H1 (cell line): ENCODE data around the gene GPC2. TPM values are rescaled to one million over a fixed set of nuclear protein-coding genes. Genes with fewer than 3 reads are reported as not detected.
A peak's percentile ranks its signal among the peaks of the same experiment; 100 is the strongest.

Experiments used
- CTCF ChIA-PET: fragments of 300-600 bp; sonication (Branson Sonifier 250); formaldehyde crosslinking; loops from one replicate; lab custom pipeline; 2021; ENCODE audit not compliant: partially characterized antibody; lab: Charles Lee
- POLR2A ChIA-PET: fragments of 300-600 bp; sonication (Branson Sonifier 250); formaldehyde crosslinking; loops from one replicate; lab custom pipeline; 2021; ENCODE audit warnings: inconsistent platforms; ENCODE audit not compliant: partially characterized antibody; lab: Charles Lee
- DNase-seq, 2 experiments: peaks; one replicate each; pipeline versions ENCODE4 v3.0.0 to v3.0.0-alpha.2; 2010 to 2022; ENCODE audit warnings: low spot score in 2 of 2, low read depth in 1 of 2, mixed read lengths in 1 of 2
- FAIRE-seq: peaks from 2 replicates; lab custom pipeline; 2011; peaks lifted over from hg19 to GRCh38; lab: Jason Lieb, UNC
- H2AFZ ChIP-seq: 2 replicates; pipeline ENCODE4 v1.8.1; 2012; ENCODE audit warnings: low read length, inconsistent platforms
- H2AK5ac ChIP-seq: 2 replicates; pipeline ENCODE4 v1.6.1; 2013; ENCODE audit warnings: low read depth, low read length
- H2BK120ac ChIP-seq: replicated peaks from 2 replicates; pipeline ENCODE3; 2013; ENCODE audit warnings: low read depth, low read length, inconsistent platforms
- H2BK12ac ChIP-seq: 2 replicates; pipeline ENCODE4 v1.6.1; 2013; ENCODE audit warnings: low read depth, low read length
- H2BK15ac ChIP-seq: 2 replicates; pipeline ENCODE4 v1.6.1; 2013; ENCODE audit warnings: low read length
- H2BK20ac ChIP-seq: 2 replicates; pipeline ENCODE4 v1.6.1; 2013; ENCODE audit warnings: low read length
- H2BK5ac ChIP-seq: 2 replicates; pipeline ENCODE4 v1.6.1; 2013; ENCODE audit warnings: low read depth, low read length
- H3K14ac ChIP-seq: 2 replicates; pipeline ENCODE4 v1.6.1; 2013; ENCODE audit warnings: inconsistent platforms; ENCODE audit not compliant: insufficient read length
- H3K18ac ChIP-seq: 2 replicates; pipeline ENCODE4 v1.6.1; 2013; ENCODE audit warnings: low read length; ENCODE audit errors: extremely low read depth
- H3K23ac ChIP-seq: 2 replicates; pipeline ENCODE4 v1.6.1; 2013; ENCODE audit warnings: inconsistent platforms; ENCODE audit not compliant: insufficient read length
- H3K23me2 ChIP-seq: 2 replicates; pipeline ENCODE4 v1.6.1; 2013; ENCODE audit warnings: low read depth, low read length
- H3K27ac ChIP-seq: 2 replicates; pipeline ENCODE4 v1.6.1; 2011; ENCODE audit warnings: low read depth, low read length, inconsistent platforms
- H3K27me3 ChIP-seq, 4 experiments: replicated peaks in 1 of 4; 1 replicate in 1 of 4; 2 replicates in 3 of 4; pipeline versions ENCODE4 v1.6.1 to v1.8.1; 2011 to 2013; ENCODE audit warnings: low read length in 3 of 4, mild to moderate bottlenecking in 3 of 4, inconsistent platforms in 2 of 4, mixed read lengths in 2 of 4, moderate library complexity in 1 of 4; ENCODE audit not compliant: control insufficient read depth in 3 of 4, insufficient read depth in 3 of 4; ENCODE audit errors: extremely low read depth in 1 of 4
- H3K36me3 ChIP-seq, 4 experiments: 2 replicates each; pipeline versions ENCODE4 v1.6.1 to v1.8.1; 2011 to 2013; ENCODE audit warnings: mild to moderate bottlenecking in 4 of 4, low read length in 3 of 4, moderate library complexity in 2 of 4, control low read depth in 1 of 4, inconsistent platforms in 1 of 4; ENCODE audit not compliant: insufficient read depth in 4 of 4, control insufficient read depth in 2 of 4
- H3K4ac ChIP-seq: replicated peaks from 2 replicates; pipeline ENCODE3; 2013; ENCODE audit warnings: low read length, low read depth, mixed read lengths, inconsistent platforms; ENCODE audit not compliant: insufficient read length
- H3K4me1 ChIP-seq, 4 experiments: replicated peaks in 1 of 4; 1 replicate in 1 of 4; 2 replicates in 3 of 4; pipeline versions ENCODE4 v1.6.1 to v1.8.1; 2011 to 2013; ENCODE audit warnings: low read length in 3 of 4, inconsistent platforms in 2 of 4, mixed read lengths in 1 of 4; ENCODE audit not compliant: insufficient read depth in 4 of 4, control insufficient read depth in 3 of 4
- H3K4me2 ChIP-seq, 2 experiments: 2 replicates each; pipeline versions ENCODE4 v1.6.1 to v1.8.1; 2011 to 2013; ENCODE audit warnings: low read depth in 2 of 2, low read length in 2 of 2, control low read depth in 1 of 2, inconsistent platforms in 1 of 2, mild to moderate bottlenecking in 1 of 2; ENCODE audit not compliant: insufficient read depth in 1 of 2
- H3K4me3 ChIP-seq, 4 experiments: fragments of 200-600, 300-600 bp in 1 of 4; sonication (generic), shearing (Covaris generic), sonication (Bioruptor Twin) in 1 of 4; 2 replicates each; pipeline versions ENCODE4 v1.5.1 to v1.8.1; 2011 to 2016; ENCODE audit warnings: low read length in 4 of 4, low read depth in 3 of 4, control low read depth in 2 of 4, inconsistent platforms in 2 of 4, mild to moderate bottlenecking in 2 of 4, mixed read lengths in 1 of 4, moderate library complexity in 1 of 4; ENCODE audit not compliant: insufficient read depth in 2 of 4; ENCODE audit errors: extremely low read depth in 1 of 4
- H3K56ac ChIP-seq: replicated peaks from 2 replicates; pipeline ENCODE3; 2013; ENCODE audit warnings: low read depth, mild to moderate bottlenecking, mixed read lengths, low read length, inconsistent platforms; ENCODE audit not compliant: insufficient read length
- H3K79me1 ChIP-seq: 2 replicates; pipeline ENCODE4 v1.6.1; 2013; ENCODE audit warnings: low read depth, low read length, control low read depth
- H3K79me2 ChIP-seq, 2 experiments: 2 replicates each; pipeline versions ENCODE4 v1.6.1 to v1.8.1; 2012 to 2013; ENCODE audit warnings: low read length in 2 of 2, mild to moderate bottlenecking in 2 of 2, inconsistent platforms in 1 of 2; ENCODE audit not compliant: insufficient read depth in 2 of 2, control insufficient read depth in 1 of 2
- H3K9ac ChIP-seq, 4 experiments: replicated peaks in 1 of 4; 1 replicate in 1 of 4; 2 replicates in 3 of 4; pipeline versions ENCODE4 v1.6.1 to v1.8.1; 2011 to 2013; ENCODE audit warnings: low read depth in 3 of 4, low read length in 3 of 4, control low read depth in 2 of 4, mild to moderate bottlenecking in 2 of 4, moderate library complexity in 2 of 4, inconsistent platforms in 1 of 4; ENCODE audit errors: extremely low read depth in 1 of 4
- H3K9me3 ChIP-seq, 2 experiments: 2 replicates each; pipeline versions ENCODE4 v1.6.1 to v1.8.1; 2012 to 2013; ENCODE audit warnings: mild to moderate bottlenecking in 2 of 2, moderate library complexity in 2 of 2, control low read depth in 1 of 2, inconsistent platforms in 1 of 2, low read depth in 1 of 2, low read length in 1 of 2, mixed read lengths in 1 of 2; ENCODE audit not compliant: insufficient read depth in 2 of 2
- H4K20me1 ChIP-seq, 2 experiments: replicated peaks in 1 of 2; 2 replicates each; pipeline versions ENCODE3 to v1.8.1; 2011 to 2013; ENCODE audit warnings: inconsistent platforms in 2 of 2, low read length in 2 of 2, mild to moderate bottlenecking in 1 of 2; ENCODE audit not compliant: insufficient read depth in 2 of 2, control insufficient read depth in 1 of 2
- H4K5ac ChIP-seq: 2 replicates; pipeline ENCODE4 v1.6.1; 2013; ENCODE audit warnings: low read length, low read depth, mixed read lengths, inconsistent platforms; ENCODE audit not compliant: insufficient read length
- H4K8ac ChIP-seq: 2 replicates; pipeline ENCODE4 v1.8.0; 2013; ENCODE audit warnings: mild to moderate bottlenecking, moderate library complexity, low read length, inconsistent platforms; ENCODE audit not compliant: insufficient read depth; ENCODE audit errors: extremely low read depth
- H4K91ac ChIP-seq: replicated peaks from 2 replicates; pipeline ENCODE3; 2013; ENCODE audit warnings: low read length, mixed read lengths, inconsistent platforms; ENCODE audit not compliant: insufficient read length
- ATF3 ChIP-seq: IDR thresholded peaks from 2 replicates; pipeline ENCODE4 v1.6.1; 2011; ENCODE audit warnings: low read depth, mild to moderate bottlenecking, low read length; ENCODE audit not compliant: insufficient read depth
- CBX5 ChIP-seq: fragments of 300-800, 300-1000 bp; sonication (generic); IDR thresholded peaks from 2 replicates; pipeline ENCODE4 v1.7.1; 2016; ENCODE audit warnings: antibody characterized with exemption, low read length, low read depth
- CBX8 ChIP-seq: fragments of 300-800, 300-1000 bp; sonication (generic); IDR thresholded peaks from 2 replicates; pipeline ENCODE4 v1.7.1; 2016; ENCODE audit warnings: low read depth, low read length, borderline replicate concordance
- CHD1 ChIP-seq: IDR thresholded peaks from 2 replicates; pipeline ENCODE4 v1.6.1; 2012; ENCODE audit warnings: low read depth, low read length, improper control_type of control experiment
- CREB1 ChIP-seq: IDR thresholded peaks from 2 replicates; pipeline ENCODE4 v1.6.1; 2012; ENCODE audit warnings: inconsistent platforms
- GTF2F1 ChIP-seq: IDR thresholded peaks from 2 replicates; pipeline ENCODE4 v1.6.1; 2012; ENCODE audit warnings: low read depth, low read length, improper control_type of control experiment, borderline replicate concordance
- HDAC2 ChIP-seq, 2 experiments: fragments of 300-600 bp in 1 of 2; sonication (generic) in 1 of 2; IDR thresholded peaks; 2 replicates each; pipeline ENCODE4 v1.6.1; 2011 to 2012; ENCODE audit warnings: low read depth in 2 of 2, low read length in 2 of 2, mild to moderate bottlenecking in 2 of 2, moderate library complexity in 2 of 2, borderline replicate concordance in 1 of 2, inconsistent platforms in 1 of 2
- KDM5A ChIP-seq: fragments of 200-600 bp; IDR thresholded peaks from 2 replicates; pipeline ENCODE4 v1.7.1; 2012; ENCODE audit warnings: mild to moderate bottlenecking, low read length, inconsistent platforms, mixed read lengths
- POLR2A ChIP-seq, 2 experiments: IDR thresholded peaks; 1 replicate in 1 of 2; 2 replicates in 1 of 2; pipeline ENCODE4 v1.6.1; 2011; ENCODE audit warnings: low read depth in 2 of 2, low read length in 2 of 2, mild to moderate bottlenecking in 2 of 2; ENCODE audit errors: control extremely low read depth in 1 of 2
- RFX5 ChIP-seq: IDR thresholded peaks from 2 replicates; pipeline ENCODE4 v1.6.1; 2011; ENCODE audit warnings: low read depth, low read length, improper control_type of control experiment, borderline replicate concordance
- RXRA ChIP-seq: IDR thresholded peaks from 2 replicates; pipeline ENCODE4 v1.6.1; 2011; ENCODE audit warnings: low read depth, mild to moderate bottlenecking, low read length, moderate library complexity; ENCODE audit not compliant: insufficient read depth
- SIRT6 ChIP-seq: IDR thresholded peaks from one replicate; pipeline ENCODE4 v1.7.1; 2012; ENCODE audit warnings: low read length, inconsistent platforms
- SP1 ChIP-seq: IDR thresholded peaks from 2 replicates; pipeline ENCODE4 v1.6.1; 2011; ENCODE audit warnings: low read depth, low read length
- ZNF274 ChIP-seq: IDR thresholded peaks from 2 replicates; pipeline ENCODE4 v1.7.0; 2012; ENCODE audit warnings: low read length, borderline replicate concordance; ENCODE audit errors: extremely low read depth
- WGBS, 2 experiments: shearing (Covaris generic) in 1 of 2; methylation state at CpG; one replicate each; pipeline versions ENCODE4 v1.1.6 to v1.1.7; 2013 to 2015; ENCODE audit warnings: low lambda C conversion rate in 2 of 2, mixed read lengths in 2 of 2, inconsistent platforms in 1 of 2, low coverage in 1 of 2, missing lambda C conversion rate in 1 of 2; ENCODE audit not compliant: insufficient replicate concordance in 2 of 2, insufficient coverage in 1 of 2, insufficient read length in 1 of 2; ENCODE audit errors: extremely low coverage in 1 of 2, missing lambda C conversion rate in 1 of 2; 5-methylcytosine and 5-hydroxymethylcytosine counted together
- polyA plus RNA-seq, 7 experiments: library from polyadenylated mRNA; depleted of rRNA in 3 of 7; stranded (reverse) in 5 of 7; unstranded in 2 of 7; fragments of >200 nt in 5 of 7; fragments of 200-250 nt in 2 of 7; gene quantifications; 1 replicate in 5 of 7; 2 replicates in 1 of 7; 4 replicates in 1 of 7; pipeline versions ENCODE4 v1.2.1 to v1.2.3, GENCODE V29; 2011 to 2013; ENCODE audit warnings: missing spikeins in 2 of 7, mixed read lengths in 2 of 7
- total RNA-seq: library from RNA; stranded (reverse); fragmentation: NEBNext Ultra II Directional; extraction: Animal tissue kit (Norgen Biotek cat#: 25700); gene quantifications from 2 replicates; pipeline ENCODE4 v1.2.1, GENCODE V29; 2021

GPC2 gene
- total and polyA plus RNA-seq, 2 of the 8 experiments (the other 6 are each of a cell fraction or from before 2014, with no cell fraction given): 25.3 to 44.8 TPM

GRCh38 chr7:100120733-100121036 lies 56.5 kb downstream of the GPC2 start:
- Histone ChIP-seq H4K8ac (no peak overlapping the region), H4K91ac (no peak overlapping the region), H2BK20ac (no peak overlapping the region), H2BK15ac (no peak overlapping the region), H2BK5ac (no peak overlapping the region), H3K9me3 (no peaks in the 10 kb centered on the region), H3K56ac (no peak overlapping the region), H3K9ac (no peak overlapping the region), H3K27me3 (no peaks in the 10 kb centered on the region), H3K14ac (no peak overlapping the region), H3K79me1 (0 out of 2 replicates have a peak, but pooled peaks cover 4% of the 10 kb centered on the region), H3K79me2 (peaks cover 0 to 6% of the 10 kb centered on the region in 2 experiments; a peak in 1 of 4 replicates), H2AK5ac (no peak overlapping the region), H3K4me3 (peak overlapping the region in 3 of 4 experiments; percentile 75 to 98 (median 92); a peak in 4 of 8 replicates), H2AFZ (no peak overlapping the region), H3K4ac (no peak overlapping the region), H2BK12ac (no peak overlapping the region), H3K36me3 (no peaks in the 10 kb centered on the region), H3K18ac (no peak overlapping the region), H3K23me2 (peaks cover 8% of the 10 kb centered on the region), H3K4me2 (peak overlapping the region; percentile 74 to 92), H4K5ac (no peak overlapping the region), H3K23ac (no peak overlapping the region), H4K20me1 (peaks cover 0 to 1% of the 10 kb centered on the region in 2 experiments), H3K4me1 (peaks cover 0 to 5% (median 1%) of the 10 kb centered on the region in 4 experiments; a peak in 4 of 7 replicates), H2BK120ac (no peak overlapping the region), H3K27ac (no peak overlapping the region)
- FAIRE-seq (no peak), DNase-seq (no peak)
- CTCF ChIA-PET: interaction anchor here (0.7 to 1.6 kb wide), 4 partner anchors 10 to 96 kb away, joined by 3 to 10 read pairs (median 4); no protein-coding TSS in a partner anchor
- POLR2A ChIA-PET: interaction anchor here (1.1 to 19.1 kb wide), 8 partner anchors 9 to 47 kb away, joined by 4 to 414 read pairs (median 7); partner anchors contain the start of genes AP4M1, COPS6, GAL3ST4 and MCM7
- 89% methylated on average over 1 of the region's 1 CpG; no CpG with 5 or more reads in 1 of the 2 experiments for WGBS, 2 experiments
- TF ChIP-seq RFX5 (no peak), CREB1 (no peak), SP1 (no peak), KDM5A (no peak), POLR2A (IDR thresholded peaks at IDR 0.05; ENCODE audit: control extremely low read depth in 1 of 2, low read depth in 2 of 2, low read length in 2 of 2) (no peak), CBX8 (no peak), RXRA (no peak), ATF3 (no peak), SIRT6 (no peak), ZNF274 (no peak), CBX5 (no peak), HDAC2 (IDR thresholded peaks at IDR 0.05; ENCODE audit: borderline replicate concordance in 1 of 2, low read depth in 2 of 2, low read length in 2 of 2) (no peak), CHD1 (no peak), GTF2F1 (no peak)
